HG02571 (cell line): Measurements from ENCODE around the gene MAD1L1.
"Not testable (repeated sequence)": the region's sequence is repeated elsewhere in the genome, so short reads cannot be mapped to it uniquely, and the experiment has no call there.

Experiments used
- ATAC-seq: cut with Tn5 transposase; IDR thresholded peaks from one replicate; pipeline ENCODE4 v1.9.1; 2021; ENCODE audit warnings: mild to moderate bottlenecking, moderate library complexity; ENCODE audit not compliant: unreplicated experiment

The MAD1L1 gene

DNA sequence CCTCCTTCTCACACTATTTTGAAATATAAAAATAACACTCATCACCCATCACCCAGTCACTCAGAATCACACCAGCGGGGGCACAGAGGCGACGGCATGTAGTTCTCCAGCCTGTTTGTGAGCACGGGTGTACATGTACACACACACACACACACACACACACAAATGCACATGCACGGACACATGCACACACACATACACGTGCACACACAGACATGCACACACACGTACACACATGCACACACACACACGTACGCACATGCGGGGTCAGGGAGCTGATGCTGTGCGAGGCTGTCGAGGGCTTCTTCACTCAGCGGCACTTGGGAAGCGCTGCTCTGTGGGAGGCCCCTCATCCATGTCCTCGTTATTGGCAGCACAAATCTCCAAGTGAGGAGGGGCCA is 383.8 kb downstream of the MAD1L1 start:
- no peak for ATAC-seq

DNA sequence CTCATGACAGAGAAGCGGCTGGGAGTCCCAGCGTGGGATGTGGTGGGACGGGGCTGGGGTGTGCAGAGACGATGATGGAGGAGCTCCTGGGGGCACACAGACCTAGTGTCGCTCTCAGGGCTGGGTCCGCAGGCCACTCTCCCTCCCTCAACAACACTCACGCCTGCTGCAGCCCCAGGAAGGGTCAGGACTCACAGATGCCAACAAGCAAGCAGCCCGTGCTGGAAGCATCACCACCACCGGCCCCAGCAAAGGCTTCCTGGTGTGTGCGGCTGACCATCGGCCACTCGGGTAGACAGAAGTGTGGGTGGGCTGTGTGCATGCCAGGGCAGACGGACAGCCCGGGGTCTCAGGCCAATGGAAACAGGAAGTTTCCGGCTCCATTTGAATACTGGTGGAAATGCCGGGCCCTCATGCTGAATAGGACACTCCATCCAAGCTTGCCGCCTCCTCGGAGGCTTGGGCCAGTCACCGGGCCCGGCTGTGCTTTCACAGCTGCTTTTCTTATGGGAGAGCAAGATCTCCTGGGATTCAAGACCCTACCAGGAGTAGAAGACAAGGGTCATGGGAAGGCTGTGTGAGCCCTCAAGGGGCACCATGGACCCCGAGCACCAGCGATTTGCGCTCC is 384.6 kb downstream of the MAD1L1 start:
- no peak for ATAC-seq

DNA sequence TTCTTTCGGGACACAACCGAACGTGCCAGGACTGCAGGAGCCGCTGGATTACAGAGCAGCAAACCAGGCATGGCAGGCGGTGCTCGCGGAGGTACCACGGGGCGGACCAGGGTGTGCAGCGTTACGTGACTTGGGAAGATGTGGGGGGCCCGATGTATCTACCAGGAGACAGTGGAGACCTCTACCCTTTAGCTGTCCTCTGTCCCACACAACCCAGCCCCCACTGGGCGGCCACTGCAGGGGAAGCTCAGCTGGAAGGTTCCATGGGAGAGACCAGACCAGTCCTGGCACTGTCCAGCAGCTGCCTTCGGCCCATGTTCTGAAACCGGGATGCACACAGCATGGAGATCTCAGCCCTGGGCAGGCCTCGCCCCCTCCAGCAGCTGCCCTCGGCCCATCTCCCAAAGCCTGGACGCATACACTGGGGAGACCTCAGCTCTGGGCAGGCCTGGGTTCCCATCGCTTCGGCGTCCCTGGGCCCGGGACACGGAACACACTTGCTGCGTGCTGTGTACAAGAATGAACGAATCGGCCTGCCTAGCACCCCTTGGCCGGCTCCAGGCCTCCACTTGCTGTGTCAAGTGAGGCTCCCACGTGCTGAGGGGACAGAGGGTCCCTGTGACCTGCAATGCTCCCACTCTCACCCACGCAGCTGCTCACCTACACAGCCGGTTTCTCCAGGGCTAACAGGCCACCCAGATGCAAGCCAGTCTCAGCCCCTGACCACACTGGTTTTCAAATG is 385.3 kb downstream of the MAD1L1 start:
- ATAC-seq, result no peak

DNA sequence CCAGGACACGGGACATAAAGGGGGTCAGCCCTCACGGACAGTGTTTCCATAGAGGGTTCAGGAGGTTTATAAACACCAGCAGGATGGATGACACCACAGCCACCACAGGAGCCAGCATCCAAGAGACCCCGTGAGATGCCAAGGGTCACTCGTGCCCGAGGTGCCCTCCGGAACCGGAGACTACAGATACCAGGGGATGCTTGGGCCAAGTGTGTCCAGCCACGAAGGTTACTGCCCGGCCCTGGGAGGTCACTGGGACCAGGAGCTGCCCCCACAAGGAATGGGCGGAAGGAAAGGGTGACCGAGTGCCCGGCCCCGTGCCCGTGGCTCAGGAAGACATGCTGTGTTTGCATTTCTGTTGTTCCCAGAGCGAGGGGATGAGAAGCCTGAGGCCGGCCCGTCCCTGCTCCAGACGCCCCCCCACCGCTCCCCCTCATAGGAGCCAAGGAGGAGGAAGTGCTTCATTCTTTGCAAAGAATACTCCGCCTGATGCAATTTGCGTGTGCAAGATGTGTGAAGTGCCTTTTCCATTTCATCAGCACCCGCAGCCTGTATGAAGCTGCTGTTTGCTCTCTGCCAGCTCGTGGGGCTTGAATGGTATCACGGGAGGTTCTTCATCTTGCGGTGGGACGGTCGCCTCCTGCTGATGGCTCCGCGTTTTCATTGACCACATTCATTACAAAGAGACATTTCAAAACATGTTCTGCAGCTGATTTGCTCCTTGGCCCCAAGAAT is 386.2 kb downstream of the MAD1L1 start:
- ATAC-seq, result no peak

DNA sequence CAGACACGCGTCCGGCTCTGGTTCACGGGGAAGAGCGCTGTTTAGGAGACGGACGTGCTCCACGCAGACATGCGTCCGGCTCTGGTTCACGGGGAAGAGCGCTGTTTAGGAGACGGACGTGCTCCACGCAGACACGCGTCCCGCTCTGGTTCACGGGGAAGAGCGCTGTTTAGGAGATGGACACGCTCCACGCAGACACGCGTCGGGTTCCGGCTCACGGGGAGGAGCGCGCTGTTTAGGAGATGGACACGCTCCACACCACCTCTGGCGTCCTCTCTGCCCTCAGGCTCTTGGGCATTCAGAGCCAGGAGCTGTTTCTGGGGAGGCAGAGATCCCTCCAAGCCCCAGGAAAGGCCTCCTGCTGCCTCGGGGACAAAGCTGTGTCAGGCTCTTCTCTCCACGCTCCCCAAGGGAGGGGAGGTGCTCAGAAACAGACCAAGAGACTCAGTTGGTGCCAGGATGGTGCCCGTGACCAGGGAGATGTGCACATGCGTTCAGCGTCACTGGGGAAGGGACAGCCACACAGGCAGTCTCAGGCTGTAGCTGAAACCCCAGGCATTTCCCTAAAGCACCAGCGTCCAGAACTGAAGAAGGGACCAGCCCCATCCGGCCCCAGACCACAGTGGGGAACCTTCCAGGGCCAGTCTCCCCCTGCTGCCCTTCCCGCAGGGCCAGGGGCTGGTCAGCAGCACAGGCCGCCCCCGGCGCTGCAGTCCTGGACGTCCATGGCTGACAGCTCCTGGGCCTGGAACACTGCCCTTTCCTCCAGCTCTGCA is 387.0 kb downstream of the MAD1L1 start:
- no peak for ATAC-seq

DNA sequence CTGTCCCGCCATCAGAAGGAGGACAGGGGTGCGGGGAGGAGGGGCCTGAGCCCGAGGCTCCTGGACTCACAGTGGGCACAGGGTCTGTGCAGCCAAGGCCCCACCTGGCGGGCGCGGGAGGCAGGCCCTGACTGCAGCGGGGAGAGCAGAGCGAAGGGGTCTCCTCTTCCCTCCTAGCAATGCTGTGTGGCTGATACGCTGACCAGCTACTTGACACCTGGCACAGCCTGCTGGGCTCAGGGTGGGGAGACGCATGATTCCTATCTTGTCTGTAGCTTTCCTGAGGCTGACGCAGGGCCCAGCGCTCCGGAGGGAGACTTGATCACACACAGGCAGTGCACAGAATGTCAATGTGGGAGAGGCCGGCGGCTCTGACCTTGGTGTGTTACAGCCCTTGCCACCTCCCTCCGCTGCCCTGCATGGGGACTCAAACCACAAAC is 387.8 kb downstream of the MAD1L1 start:
- no peak for ATAC-seq

DNA sequence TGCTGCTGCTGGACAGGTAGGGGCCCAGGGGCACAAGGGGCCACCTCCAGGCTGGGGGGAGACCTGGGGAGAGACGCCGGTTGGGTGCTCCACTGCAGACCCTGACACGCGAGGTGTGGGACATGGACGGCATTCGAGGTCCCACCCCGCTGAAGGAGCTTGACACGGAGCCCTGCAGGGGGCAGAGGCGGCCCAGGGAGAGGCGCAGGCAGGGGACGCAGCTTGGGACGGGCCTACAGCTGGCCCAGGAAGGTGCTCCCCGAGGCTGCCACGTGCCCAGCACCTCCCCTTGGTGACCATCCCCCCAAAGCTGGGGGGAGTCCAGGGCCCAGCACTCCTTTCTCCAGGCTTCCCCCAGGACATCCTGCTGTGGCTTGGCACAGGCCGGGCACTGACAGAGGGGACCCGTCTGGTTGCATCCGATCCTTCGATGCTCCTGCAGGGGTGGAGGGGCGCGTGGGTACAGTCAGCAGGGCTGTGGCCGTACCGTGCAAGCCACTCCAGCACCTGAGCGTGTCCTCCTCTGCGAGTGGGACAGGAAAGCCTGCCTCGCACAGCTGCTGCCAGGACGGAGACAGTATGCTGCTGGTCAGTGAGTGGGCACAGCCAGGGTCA is 388.3 kb downstream of the MAD1L1 start:
- ATAC-seq, result no peak

DNA sequence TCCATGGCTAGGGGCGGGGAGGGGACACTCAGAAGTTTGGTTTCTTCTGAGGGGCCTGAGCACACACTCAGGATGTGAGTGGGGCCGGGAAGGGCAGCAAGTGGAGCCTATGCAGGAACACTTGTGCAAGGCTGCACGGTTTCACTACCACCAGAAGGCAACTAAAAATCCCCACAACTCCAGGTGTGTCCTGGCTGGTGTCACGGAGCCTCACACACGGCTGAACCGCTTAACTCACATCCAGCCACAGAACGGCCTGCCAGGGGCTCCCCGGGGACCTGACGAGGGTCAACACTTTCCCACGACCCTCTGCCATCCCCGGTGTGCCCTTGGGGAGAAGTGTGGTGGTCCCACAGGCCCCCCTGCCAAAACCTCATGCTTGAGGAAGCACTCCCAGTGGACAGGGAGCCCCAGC is 388.8 kb downstream of the MAD1L1 start:
- ATAC-seq, result no peak

DNA sequence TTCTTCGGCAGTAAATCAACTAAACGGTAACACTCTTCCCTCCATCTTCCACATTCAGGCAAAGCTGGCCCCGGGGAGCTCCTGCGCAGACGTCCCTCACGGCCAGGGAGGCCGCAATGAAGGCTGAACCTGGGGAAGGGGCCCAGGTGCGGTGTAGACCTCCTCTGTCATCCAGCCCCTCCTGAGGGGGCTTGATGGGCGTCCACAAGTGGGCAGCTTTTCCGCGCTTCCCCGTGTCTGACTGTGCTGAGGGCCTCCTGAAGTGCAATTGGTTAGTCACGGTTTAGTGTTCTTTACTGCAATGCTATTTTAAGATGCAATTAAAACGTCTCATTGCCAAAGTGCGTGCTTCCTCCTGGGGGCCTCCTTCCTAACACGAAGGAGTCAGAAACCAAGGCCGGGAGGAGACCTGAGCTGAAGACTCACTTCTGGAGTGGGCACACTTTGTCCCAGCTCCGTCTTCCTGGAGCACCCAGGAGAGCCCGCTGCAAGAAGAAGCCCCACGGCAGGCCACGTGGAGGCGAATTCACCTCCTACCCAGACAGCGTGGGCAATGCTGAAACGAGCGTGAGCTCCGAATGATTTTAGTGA is 389.4 kb downstream of the MAD1L1 start:
- no peak for ATAC-seq

DNA sequence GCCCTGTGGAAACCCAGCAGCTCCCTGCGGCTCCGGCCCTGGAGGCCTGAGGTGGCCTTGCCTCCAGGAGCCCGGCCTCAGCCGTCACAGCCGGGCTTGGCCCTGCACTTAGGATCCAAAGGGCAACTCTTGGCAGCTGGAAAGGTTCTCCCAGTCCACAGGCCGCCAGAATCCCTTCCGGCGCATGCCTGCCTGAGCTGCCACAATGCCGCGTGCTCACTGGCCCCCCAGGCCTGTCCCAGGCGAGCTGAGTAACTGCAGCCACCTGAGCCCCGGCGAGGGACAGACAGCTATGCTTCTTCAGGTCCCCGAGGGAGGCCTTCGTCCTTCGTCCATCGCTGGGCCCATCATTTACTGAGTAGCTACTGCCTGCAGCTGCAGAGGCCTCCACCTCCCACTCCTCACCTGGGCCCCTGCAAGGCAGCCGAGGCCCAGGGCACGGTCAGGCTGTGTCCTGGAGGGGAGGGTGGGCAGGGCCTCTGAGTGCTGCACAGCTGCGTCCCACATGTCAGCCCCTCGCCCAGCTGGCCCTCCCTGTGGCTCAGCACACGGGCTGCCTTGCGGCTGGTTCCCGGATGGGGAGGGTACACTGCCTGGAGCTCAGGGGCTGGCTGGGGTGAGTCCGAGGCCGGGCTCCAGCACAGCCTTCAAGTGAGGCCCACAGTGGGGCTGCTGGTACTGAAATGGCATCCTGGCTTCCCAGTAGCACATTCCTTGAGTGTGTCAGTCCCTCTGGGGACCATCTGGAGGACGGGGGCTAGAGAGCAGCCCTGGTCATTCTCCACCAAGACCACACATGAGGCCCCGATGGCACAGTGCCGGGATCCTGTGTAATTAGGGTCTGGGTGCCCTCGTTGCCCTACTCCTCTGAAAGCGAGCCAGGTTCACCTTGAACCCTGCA is 390.2 kb downstream of the MAD1L1 start:
- no peak for ATAC-seq

DNA sequence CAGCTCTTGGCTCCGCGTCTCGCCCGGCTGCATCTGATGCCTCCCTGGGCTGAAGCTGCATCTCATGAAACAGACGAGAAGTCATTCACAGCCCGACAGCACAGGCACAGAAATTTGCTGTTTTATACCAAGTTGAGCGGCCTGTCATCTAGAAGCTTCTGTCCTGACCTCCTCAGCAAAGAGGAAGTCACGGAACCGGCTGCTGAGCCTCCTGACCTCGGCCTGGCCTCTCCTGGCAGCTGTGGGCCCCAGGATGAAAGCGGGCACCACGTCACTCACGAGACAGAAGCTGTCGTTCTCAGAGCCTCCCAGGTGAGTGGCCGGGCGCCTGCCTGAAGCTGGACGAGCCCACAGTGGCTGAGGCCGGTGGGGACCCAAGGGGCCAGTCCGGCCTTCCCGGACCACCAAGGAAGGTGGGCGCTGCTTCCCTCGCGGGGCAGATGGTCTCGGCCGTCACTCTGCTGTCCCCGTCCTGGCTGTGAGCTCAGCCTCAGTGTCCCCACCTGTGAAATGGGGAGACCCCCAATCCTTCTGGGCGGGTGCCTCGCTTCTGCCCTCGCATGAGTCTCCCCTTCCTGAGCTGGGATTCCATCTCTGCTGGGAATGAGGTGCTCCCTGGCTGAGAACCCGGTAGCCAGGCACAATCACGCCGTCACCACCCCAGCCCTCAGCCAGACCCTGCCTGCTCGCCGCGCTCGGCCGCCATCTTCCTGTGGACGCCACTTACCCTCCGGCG is 391.3 kb downstream of the MAD1L1 start:
- ATAC-seq, result not testable (repeated sequence)

DNA sequence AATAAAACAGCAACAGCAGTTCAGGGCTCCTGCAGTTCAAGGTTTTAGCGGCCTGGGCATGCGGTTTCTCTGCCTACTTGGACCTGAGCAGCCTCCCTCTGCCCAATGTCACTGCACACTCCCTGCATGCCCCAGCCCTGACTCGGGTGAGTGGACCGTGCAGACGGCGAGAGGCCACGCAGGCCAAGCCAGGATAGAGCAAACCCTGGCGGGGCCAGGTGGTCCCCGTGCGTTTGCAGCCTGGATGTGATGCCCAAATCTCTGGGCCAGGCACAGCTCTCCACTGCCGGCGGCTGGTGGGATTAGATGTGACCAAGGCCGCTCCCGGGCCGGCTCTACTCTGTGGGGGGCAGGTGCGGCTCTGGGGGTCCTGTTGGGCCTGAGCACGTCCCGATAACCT is 392.0 kb downstream of the MAD1L1 start:
- ATAC-seq, result not testable (repeated sequence)

DNA sequence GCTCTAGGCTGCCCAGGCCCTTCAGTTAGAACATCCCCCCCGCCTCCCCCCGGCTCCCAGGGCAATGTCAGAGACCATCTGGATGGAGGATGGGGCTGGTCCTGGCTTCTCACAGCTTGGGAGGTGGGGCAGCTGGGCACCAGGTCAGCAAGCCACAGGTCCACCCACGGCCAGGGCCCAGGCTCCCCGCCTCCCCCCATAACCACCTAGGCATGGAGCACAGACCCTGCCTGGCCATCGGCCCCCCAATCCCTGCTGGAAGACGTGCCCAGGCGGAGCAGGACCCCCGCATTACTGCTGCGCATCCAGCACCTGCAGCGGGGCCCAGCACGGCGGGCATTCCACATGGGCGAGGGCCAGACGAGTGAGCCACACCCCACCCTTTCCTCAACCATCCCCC is 393.0 kb downstream of the MAD1L1 start:
- no peak for ATAC-seq

DNA sequence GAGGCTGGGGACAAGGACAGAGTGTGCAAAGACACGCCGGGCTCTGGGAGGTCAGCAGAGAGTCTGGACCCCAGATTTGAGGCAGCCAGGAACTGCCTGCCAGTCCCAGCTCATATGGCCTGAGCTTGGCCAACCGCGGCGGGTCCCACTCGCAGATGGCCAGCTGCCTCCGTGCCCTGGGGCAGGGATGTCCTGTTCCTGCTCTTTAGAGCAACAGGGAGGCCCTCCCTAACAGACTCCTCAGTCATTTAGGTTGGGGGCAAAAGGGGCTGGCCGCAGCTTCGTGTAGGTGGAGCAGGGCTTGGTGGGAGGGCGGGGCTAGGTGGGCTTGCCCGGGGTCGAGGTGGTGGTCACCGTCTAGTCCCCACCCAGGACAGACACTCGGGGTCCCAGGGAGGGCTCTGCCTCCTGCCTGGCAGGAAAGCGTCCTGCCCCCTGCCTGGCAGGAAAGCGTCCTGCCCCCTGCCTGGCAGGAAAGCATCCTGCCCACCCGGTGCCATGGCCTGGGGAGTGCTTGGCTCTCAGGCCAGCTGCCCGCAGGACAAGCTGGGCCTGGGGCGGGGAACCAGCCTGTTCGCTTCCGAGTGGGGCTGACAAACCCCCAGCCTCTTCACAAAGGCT is 393.7 kb downstream of the MAD1L1 start:
- not testable (repeated sequence) for ATAC-seq

DNA sequence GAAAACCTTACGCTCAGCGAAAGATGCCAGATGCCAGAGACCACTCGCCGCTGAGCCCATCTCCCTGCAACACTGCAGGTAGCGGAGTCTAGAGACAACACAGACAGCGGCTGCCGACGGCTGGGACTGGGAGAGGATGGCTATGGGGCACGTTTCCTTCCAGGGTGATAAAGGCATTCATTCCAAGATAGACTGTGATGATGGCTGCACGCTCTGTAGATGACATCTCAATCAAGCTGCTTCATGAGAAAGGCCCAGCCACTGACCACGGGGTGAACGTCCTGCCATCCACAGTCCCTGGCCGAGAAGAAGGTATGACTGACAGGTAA is 394.2 kb downstream of the MAD1L1 start:
- not testable (repeated sequence) for ATAC-seq

DNA sequence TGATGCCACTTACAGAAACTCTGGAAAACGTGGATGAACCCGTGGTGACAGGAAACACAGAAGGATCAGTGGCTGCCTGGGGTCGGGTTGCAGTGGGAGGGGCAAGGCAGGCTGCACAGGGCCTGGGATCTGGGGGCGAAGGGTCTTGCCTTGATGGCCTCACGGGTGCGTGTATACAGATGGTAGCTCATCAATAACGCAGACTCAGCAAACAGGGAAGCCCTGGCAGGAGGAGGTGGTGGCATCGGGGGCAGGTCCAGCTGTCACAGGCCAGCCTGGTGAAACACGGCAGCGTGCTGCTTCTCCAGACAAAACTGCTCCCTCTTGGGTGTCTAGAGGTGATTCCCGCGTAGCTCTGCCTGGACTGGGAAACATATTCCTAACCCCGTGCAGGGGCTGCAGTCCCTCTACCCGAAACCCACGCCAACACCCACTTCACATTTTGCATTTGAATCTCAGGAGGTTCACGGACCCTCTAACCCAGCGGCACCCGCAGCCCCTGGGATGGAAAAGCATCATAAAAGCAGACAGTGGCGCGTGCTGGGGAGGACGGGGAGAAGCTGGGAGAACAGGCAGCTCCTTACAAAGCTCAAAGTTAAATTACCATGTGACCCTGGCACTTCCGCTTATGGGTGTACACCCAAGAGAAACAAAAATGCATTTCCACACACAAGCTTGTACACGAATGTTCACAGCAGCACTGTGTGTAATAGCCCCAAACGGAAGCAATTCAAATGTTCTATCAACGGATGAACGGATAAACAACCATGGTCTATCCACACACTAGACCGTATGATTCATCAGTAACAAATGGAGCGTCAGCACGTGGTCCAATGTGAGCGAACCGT is 394.8 kb downstream of the MAD1L1 start:
- not testable (repeated sequence) for ATAC-seq

DNA sequence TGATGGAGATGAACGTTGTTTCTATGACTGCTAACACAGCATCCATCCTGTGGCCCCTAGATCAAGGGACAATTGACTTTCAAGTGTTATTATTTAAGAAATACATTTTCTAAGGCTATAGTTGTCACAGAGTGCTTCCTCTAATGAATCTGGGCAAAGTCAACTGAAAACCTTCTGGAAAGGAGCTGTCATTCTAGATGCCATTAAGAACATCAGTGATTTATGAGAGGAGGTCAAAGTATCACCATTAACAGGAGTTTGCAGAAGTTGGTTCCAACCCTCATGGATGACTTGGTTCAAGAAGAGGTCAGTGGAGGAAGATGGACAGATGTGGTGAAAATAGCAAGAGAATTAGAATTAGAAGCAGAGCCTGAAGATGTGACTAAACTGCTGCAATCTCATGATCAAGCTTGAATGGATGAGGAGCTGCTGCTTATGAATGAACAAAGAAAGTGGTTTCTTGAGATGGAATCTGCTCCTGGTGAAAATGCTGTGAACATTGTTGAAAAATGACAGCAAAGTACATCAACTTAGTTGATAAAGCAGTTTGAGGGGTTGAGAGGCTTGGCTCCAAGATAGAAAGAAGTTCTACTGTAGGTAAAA is 400.7 kb downstream of the MAD1L1 start:
- not testable (repeated sequence) for ATAC-seq
